ENCODE results near the gene GRAMD1A.

GRAMD1A gene

GRCh38 chr19:35018379-35018778 is 18.3 kb downstream of the GRAMD1A start:
- Histone ChIP-seq H3K4me1 (ENCODE audit: insufficient read depth, poor library complexity, severe bottlenecking) (no peaks in the 10 kb centered on the region), H3K4me3 (ENCODE audit: severe bottlenecking) (no peak overlapping the region), H3K9me3 (ENCODE audit: severe bottlenecking) (no peaks in the 10 kb centered on the region), H3K27me3 (ENCODE audit: insufficient read depth, poor library complexity, severe bottlenecking) (no peaks in the 10 kb centered on the region), H3K27ac (ENCODE audit: poor library complexity, severe bottlenecking) (no peak overlapping the region), H3K36me3 (ENCODE audit: low read depth) (peaks cover 58% of the 10 kb centered on the region)
- no peak for DNase-seq (ENCODE audit: low spot score)
- ATAC-seq (ENCODE audit: low read depth): no peak
- no peak for TF ChIP-seq CTCF (IDR thresholded peaks at IDR 0.05; ENCODE audit: poor library complexity, severe bottlenecking)

- no peak overlapping the region for H3K4me3 ChIP-seq (ENCODE audit: severe bottlenecking)
- DNase-seq (ENCODE audit: low spot score) (no peak), ATAC-seq (ENCODE audit: low read depth) (no peak)
- H3K4me1 ChIP-seq (ENCODE audit: insufficient read depth, poor library complexity, severe bottlenecking): no peaks in the 10 kb centered on the region
- no peak overlapping the region for H3K27ac ChIP-seq (ENCODE audit: poor library complexity, severe bottlenecking)
- H3K9me3 ChIP-seq (ENCODE audit: severe bottlenecking): no peaks in the 10 kb centered on the region
- no peaks in the 10 kb centered on the region for H3K27me3 ChIP-seq (ENCODE audit: insufficient read depth, poor library complexity, severe bottlenecking)
- TF ChIP-seq CTCF (IDR thresholded peaks at IDR 0.05; ENCODE audit: poor library complexity, severe bottlenecking): no peak
- peaks cover 62% of the 10 kb centered on the region for H3K36me3 ChIP-seq (ENCODE audit: low read depth)
Measured at GRCh38 chr19:35019144-35019543, 19.0 kb downstream of the GRAMD1A start.

- no peak for DNase-seq (ENCODE audit: low spot score)
- H3K36me3 ChIP-seq (ENCODE audit: low read depth): peaks cover 45% of the 10 kb centered on the region
- H3K9me3 ChIP-seq (ENCODE audit: severe bottlenecking): no peaks in the 10 kb centered on the region
- H3K4me1 ChIP-seq (ENCODE audit: insufficient read depth, poor library complexity, severe bottlenecking): no peaks in the 10 kb centered on the region
- no peak overlapping the region for H3K4me3 ChIP-seq (ENCODE audit: severe bottlenecking)
- no peak overlapping the region for H3K27ac ChIP-seq (ENCODE audit: poor library complexity, severe bottlenecking)
- no peaks in the 10 kb centered on the region for H3K27me3 ChIP-seq (ENCODE audit: insufficient read depth, poor library complexity, severe bottlenecking)
- no peak for TF ChIP-seq CTCF (IDR thresholded peaks at IDR 0.05; ENCODE audit: poor library complexity, severe bottlenecking)
- ATAC-seq (ENCODE audit: low read depth): no peak
Measured at GRCh38 chr19:35021016-35021415, 20.9 kb downstream of the GRAMD1A start.

- Histone ChIP-seq H3K4me3 (ENCODE audit: severe bottlenecking) (no peak overlapping the region), H3K27ac (ENCODE audit: poor library complexity, severe bottlenecking) (no peak overlapping the region), H3K9me3 (ENCODE audit: severe bottlenecking) (no peaks in the 10 kb centered on the region), H3K27me3 (ENCODE audit: insufficient read depth, poor library complexity, severe bottlenecking) (no peaks in the 10 kb centered on the region), H3K4me1 (ENCODE audit: insufficient read depth, poor library complexity, severe bottlenecking) (no peaks in the 10 kb centered on the region), H3K36me3 (ENCODE audit: low read depth) (peaks cover 46% of the 10 kb centered on the region)
- no peak for TF ChIP-seq CTCF (IDR thresholded peaks at IDR 0.05; ENCODE audit: poor library complexity, severe bottlenecking)
- ATAC-seq (ENCODE audit: low read depth): no peak
- DNase-seq (ENCODE audit: low spot score): no peak
Measured at GRCh38 chr19:35021596-35021995, 21.5 kb downstream of the GRAMD1A start.

- Histone ChIP-seq H3K27ac (ENCODE audit: poor library complexity, severe bottlenecking) (no peak overlapping the region), H3K4me3 (ENCODE audit: severe bottlenecking) (no peak overlapping the region), H3K4me1 (ENCODE audit: insufficient read depth, poor library complexity, severe bottlenecking) (no peaks in the 10 kb centered on the region), H3K27me3 (ENCODE audit: insufficient read depth, poor library complexity, severe bottlenecking) (no peaks in the 10 kb centered on the region), H3K9me3 (ENCODE audit: severe bottlenecking) (no peaks in the 10 kb centered on the region), H3K36me3 (ENCODE audit: low read depth) (peaks cover 50% of the 10 kb centered on the region)
- no peak for TF ChIP-seq CTCF (IDR thresholded peaks at IDR 0.05; ENCODE audit: poor library complexity, severe bottlenecking)
- ATAC-seq (ENCODE audit: low read depth): no peak
- DNase-seq (ENCODE audit: low spot score): no peak
Measured at GRCh38 chr19:35022460-35022859, 22.3 kb downstream of the GRAMD1A start.

All from RWPE2 (cell line).